Neural cell (in vitro differentiated cells): ENCODE results near the gene RYR3.

Experiments
- EP300 ChIP-seq: fragments of 450-650 bp; conservative IDR thresholded peaks from 2 replicates; pipeline ENCODE4 v1.6.1; 2014; ENCODE audit warnings: antibody characterized with exemption, mild to moderate bottlenecking, moderate library complexity; ENCODE audit not compliant: poor library complexity, severe bottlenecking
- POLR2AphosphoS5 ChIP-seq: IDR thresholded peaks from 2 replicates; pipeline ENCODE4 v1.6.1; 2012
- RAD21 ChIP-seq: fragments of 450-650 bp; conservative IDR thresholded peaks from 2 replicates; pipeline ENCODE4 v1.6.1; 2014; ENCODE audit warnings: antibody characterized with exemption, mild to moderate bottlenecking, moderate library complexity
- SMC3 ChIP-seq: fragments of 450-650 bp; conservative IDR thresholded peaks from 2 replicates; pipeline ENCODE4 v1.6.1; 2014; ENCODE audit warnings: antibody characterized with exemption, mild to moderate bottlenecking, moderate library complexity; ENCODE audit not compliant: poor library complexity
- TF ChIP-seq, protein P1 (sequence below): IDR thresholded peaks from 2 replicates; pipeline ENCODE4 v1.6.1; 2012; ENCODE audit warnings: borderline replicate concordance
- TF ChIP-seq, protein P2 (sequence below): fragments of 450-650 bp; IDR thresholded peaks from 2 replicates; pipeline ENCODE4 v1.5.1; 2014; ENCODE audit warnings: antibody characterized with exemption, mild to moderate bottlenecking, moderate library complexity; ENCODE audit not compliant: poor library complexity, severe bottlenecking

DNA sequence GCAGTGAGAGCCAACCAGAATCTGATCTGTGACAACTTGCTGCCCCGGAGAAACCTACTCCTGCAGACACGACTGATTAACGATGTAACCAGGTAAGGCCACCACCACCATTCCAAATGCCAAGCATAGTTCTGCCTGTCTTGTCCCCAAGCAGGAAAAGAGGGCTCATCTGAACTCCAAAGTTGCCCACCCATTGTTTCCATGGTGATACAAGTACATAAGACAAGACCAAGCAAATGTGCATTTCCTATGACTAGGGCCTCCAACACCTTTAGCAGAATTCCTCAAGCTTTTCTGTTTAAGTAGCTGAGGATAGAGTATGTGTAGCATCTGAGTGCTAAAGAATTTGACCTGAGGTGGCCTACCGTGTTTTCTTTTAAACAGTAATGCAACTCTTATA, 290.7 kb downstream of the RYR3 start:
- TF ChIP-seq SMC3: no peak
- no peak for TF ChIP-seq POLR2AphosphoS5
- TF ChIP-seq, protein P1, sequence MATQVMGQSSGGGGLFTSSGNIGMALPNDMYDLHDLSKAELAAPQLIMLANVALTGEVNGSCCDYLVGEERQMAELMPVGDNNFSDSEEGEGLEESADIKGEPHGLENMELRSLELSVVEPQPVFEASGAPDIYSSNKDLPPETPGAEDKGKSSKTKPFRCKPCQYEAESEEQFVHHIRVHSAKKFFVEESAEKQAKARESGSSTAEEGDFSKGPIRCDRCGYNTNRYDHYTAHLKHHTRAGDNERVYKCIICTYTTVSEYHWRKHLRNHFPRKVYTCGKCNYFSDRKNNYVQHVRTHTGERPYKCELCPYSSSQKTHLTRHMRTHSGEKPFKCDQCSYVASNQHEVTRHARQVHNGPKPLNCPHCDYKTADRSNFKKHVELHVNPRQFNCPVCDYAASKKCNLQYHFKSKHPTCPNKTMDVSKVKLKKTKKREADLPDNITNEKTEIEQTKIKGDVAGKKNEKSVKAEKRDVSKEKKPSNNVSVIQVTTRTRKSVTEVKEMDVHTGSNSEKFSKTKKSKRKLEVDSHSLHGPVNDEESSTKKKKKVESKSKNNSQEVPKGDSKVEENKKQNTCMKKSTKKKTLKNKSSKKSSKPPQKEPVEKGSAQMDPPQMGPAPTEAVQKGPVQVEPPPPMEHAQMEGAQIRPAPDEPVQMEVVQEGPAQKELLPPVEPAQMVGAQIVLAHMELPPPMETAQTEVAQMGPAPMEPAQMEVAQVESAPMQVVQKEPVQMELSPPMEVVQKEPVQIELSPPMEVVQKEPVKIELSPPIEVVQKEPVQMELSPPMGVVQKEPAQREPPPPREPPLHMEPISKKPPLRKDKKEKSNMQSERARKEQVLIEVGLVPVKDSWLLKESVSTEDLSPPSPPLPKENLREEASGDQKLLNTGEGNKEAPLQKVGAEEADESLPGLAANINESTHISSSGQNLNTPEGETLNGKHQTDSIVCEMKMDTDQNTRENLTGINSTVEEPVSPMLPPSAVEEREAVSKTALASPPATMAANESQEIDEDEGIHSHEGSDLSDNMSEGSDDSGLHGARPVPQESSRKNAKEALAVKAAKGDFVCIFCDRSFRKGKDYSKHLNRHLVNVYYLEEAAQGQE: no peak
- TF ChIP-seq, protein P2, sequence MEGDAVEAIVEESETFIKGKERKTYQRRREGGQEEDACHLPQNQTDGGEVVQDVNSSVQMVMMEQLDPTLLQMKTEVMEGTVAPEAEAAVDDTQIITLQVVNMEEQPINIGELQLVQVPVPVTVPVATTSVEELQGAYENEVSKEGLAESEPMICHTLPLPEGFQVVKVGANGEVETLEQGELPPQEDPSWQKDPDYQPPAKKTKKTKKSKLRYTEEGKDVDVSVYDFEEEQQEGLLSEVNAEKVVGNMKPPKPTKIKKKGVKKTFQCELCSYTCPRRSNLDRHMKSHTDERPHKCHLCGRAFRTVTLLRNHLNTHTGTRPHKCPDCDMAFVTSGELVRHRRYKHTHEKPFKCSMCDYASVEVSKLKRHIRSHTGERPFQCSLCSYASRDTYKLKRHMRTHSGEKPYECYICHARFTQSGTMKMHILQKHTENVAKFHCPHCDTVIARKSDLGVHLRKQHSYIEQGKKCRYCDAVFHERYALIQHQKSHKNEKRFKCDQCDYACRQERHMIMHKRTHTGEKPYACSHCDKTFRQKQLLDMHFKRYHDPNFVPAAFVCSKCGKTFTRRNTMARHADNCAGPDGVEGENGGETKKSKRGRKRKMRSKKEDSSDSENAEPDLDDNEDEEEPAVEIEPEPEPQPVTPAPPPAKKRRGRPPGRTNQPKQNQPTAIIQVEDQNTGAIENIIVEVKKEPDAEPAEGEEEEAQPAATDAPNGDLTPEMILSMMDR: no peak
- no peak for TF ChIP-seq RAD21
- no peak for TF ChIP-seq EP300
